M059J (cell line): ENCODE data around the gene DIRAS1. TPM values are rescaled to one million over a fixed set of nuclear protein-coding genes. Genes with fewer than 3 reads are reported as not detected.

Source experiments
- DNase-seq: peaks from one replicate; pipeline ENCODE4 v3.0.0-alpha.2; 2012; ENCODE audit warnings: low read depth
- total RNA-seq: library from RNA; depleted of rRNA; stranded (reverse); fragments of >200 nt; shearing (Covaris generic); gene quantifications from 2 replicates; pipeline ENCODE4 v1.2.3, GENCODE V29; 2014

Gene DIRAS1
- total RNA-seq, 1 experiment from 2014 or later = 1.6 TPM

DNA sequence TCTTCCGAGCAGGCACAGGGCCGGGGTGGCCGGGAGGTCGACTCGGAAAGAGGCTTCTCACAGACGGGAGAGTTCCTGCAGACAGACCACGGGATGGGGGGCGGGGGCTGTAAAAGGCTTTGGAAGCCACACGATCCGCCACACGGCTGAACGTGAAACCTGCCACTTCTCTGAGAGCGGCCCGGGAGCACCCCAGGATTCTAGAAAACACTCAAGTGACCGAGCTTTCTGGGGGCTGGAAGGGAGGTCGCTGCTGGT lies 34.2 kb upstream of the DIRAS1 start:
- no peak for DNase-seq

GRCh38 chr19:2754659-2755447 lies 33.7 kb upstream of the DIRAS1 start:
- DNase-seq = no peak

DNA sequence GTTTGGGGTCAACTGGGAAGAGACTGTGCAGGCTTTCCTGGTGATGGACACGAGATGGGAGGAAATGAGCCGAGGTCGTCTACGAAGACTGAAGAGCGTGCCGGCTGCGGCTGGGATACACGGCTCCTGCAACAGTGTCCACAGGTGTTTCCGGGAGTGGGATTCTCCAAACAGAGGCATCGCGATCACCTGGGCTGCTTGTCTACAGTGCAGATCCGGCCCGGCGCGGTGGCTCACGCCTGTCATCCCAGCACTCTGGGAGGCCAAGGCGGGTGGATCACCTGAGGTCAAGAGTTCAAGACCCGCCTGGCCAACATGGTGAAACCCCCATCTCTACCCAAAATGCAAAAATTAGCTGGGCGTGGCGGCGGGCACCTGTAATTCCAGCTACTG lies 30.3 kb upstream of the DIRAS1 start:
- no peak for DNase-seq

- DNase-seq = no peak
Observed at GRCh38 chr19:2750808-2751437, 29.8 kb upstream of the DIRAS1 start.

DNA sequence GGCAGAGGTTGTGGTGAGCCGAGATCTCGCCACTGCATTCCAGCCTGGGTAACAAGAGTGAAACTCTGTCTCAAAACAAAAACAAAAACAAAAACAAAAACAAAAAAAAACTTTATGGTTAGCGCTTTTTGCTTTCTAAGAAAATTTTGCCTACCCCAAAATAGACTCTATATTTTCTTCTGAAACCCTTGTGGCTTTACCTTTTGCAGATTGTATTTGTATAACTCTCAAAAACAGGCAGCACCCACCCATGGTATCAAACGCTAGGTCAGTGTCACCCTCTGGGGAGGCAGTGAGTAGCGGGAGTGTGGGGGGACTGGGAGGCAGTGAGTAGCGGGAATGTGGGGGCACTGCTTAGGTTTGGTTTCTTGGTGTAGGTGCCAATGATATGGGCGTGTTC lies 26.2 kb upstream of the DIRAS1 start:
- DNase-seq = no peak

DNA sequence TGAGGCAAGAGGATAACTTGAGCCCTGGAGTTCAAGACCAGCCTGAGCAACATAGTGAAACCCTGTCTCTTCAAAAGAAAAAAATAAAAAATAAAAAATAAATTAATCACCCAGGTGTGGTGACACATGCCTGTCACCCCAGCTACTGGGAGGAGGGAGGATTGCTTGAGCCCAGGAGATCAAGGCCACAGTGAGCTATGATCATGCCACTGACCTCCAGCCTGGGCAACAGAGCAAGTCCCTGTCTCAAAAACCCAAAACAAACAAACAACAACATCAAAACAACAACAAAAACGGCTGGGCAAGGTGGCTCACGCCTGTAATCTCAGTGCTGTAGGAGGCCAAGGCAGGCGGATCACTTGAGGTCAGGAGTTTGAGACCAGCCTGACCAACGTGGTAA lies 22.9 kb upstream of the DIRAS1 start:
- no peak for DNase-seq

- DNase-seq = no peak
Observed at GRCh38 chr19:2743099-2743498, 21.9 kb upstream of the DIRAS1 start.

- no peak for DNase-seq
Observed at GRCh38 chr19:2740314-2740656, 19.1 kb upstream of the DIRAS1 start.

GRCh38 chr19:2739602-2740313 lies 18.6 kb upstream of the DIRAS1 start, which contains the start of gene SLC39A3:
TSS of gene SLC39A3 (minus strand) at chr19:2740017. CDS start at chr19:2737257, 2,760 bp downstream.
- DNase-seq = peak; percentile 96

- no peak for DNase-seq
Observed at GRCh38 chr19:2736550-2737190, 15.5 kb upstream of the DIRAS1 start.

DNA sequence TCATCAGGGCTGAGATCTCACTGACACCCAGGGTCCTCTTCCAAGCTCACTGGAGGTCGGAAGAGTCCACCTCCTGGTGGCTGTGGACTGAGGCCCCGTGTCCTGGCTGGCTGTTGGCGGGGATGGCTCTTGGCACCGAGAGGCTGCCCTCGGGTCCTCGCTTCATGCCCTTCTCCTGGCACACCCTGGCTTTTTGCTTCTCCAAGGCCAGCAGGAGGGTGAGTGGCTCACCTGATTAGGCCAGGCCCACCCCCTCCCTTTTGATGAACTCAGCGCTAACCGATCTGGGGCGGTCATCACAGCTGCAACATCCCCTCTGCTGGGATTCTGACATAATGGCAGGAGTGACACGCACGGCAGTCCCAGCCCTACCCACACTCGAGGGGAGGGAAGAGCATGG lies 14.2 kb upstream of the DIRAS1 start:
- DNase-seq = no peak

DNA sequence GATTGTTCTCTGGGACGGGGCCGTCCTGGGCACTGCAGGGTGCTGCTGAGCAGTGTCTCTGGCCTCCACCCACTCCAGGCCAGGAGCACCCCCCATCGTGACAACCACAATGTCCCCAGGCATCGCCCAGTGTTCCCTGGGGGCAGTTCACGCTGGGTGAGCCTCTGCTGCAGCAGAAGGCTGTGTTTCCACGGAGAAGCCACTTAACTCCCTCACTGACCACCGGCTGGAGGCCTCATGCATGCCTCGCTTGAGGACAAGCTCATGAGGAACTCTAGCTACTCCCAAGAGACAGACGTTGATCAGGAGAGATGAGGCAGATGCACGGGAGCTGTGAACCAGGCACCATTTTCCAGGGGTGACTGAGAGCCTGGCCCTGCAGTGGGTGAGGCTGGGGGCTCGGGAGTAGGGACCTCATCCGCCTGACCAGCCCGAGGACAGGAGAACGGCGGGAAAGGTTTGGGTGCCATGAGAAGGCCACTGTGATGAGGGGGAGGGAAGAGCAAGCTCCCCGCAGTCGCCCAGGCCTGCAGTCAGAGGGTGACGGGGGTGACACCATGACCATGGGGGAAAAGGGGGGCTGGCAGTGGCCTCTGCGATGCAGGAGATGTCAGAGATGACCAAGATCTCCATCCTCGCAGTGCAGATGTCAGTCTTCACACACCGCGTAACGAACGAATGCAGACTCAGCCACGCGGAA lies 13.6 kb upstream of the DIRAS1 start:
- DNase-seq = no peak

DNA sequence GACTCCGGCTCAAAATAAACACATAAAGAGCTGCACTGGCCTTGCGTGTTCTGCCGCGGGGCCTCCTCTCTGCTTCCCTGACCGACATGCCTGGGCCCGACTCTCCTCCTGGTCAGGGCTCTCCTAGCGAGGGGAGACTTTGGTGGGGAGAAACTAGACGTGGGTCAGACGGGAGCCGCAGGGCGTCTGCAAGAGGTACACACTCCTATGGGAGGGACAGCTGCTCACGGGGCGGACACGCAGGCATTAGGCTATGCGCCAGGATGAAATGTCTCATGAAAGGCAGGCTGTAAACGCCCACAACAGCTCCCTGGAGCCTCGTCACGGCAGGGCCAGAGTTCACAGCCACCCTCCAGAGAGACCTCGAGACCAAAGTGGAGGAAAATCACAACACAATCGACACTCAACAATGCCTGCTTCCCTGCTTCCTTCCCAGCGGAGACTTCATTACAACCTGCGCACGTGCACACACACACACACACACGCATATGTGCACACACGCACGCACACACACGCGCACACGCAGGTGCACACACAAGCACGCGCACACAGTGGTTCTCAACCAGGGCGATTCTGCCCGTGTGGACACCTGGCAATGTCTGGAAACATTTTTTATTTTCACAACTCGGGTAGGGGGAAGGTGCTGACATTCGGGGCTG lies 12.9 kb upstream of the DIRAS1 start:
- no peak for DNase-seq

- DNase-seq = no peak
Observed at GRCh38 chr19:2732883-2733282, 11.7 kb upstream of the DIRAS1 start.

GRCh38 chr19:2732157-2732725 lies 11.1 kb upstream of the DIRAS1 start:
- DNase-seq = no peak

GRCh38 chr19:2731181-2731995 lies 10.2 kb upstream of the DIRAS1 start:
- no peak for DNase-seq

DNA sequence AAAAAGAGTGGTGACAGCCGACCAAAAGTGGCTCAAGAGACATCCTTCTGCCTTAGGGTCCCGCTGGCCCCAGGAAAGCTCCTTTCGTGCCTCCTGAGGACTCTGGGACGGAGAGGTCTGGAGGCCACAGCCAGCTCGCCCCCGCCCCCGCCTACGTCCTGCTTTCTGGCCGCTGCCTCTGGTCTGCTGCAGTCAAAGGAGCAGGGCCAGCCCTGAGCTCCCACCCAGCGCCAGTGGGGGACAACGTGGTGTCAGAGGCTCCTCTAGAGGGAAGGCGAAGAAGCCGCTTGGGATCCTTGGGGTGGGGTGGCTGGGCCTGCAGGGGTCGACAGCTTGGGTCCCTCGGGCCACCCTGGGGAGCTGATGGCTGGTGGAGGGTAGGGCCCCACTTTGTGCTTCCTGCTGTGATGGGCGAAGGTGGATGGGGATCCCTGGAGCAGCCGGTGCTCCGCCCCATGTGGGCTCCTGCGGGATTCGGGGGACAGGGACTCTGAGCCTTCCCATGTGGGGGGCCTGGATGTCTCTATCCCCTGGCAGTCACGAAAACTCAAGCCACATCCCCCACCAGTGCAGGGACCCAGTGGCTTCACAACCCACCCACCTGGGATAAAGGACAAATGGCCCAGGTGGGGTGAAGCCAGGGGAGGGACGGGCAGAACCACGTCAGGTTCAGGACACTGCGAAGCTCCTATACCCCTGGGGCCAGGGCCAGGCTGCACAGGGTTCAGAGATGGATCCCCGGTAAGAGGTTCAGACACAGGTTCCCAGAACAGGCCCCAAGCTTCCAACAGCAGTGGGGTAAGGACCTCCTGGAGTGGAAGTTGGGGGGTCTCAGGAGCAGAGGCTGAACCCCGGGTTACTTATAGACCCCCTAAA lies 9.0 kb upstream of the DIRAS1 start:
- no peak for DNase-seq

GRCh38 chr19:2728783-2729387 lies 7.7 kb upstream of the DIRAS1 start:
- DNase-seq = no peak

DNA sequence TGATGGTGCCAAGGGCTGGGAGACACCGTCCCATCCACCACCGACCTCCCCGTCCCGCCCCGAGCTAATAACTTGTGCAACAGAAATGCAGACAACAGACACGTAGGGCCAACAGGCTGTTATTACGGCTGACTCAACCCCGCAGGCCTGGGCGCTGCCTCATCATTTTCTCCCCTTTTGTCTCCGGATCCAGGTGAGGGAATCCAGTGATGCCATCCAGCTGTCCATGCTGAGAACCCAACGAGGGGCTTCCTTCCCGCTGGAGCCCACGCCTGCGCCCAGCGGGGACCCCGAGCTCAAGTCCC lies 6.4 kb upstream of the DIRAS1 start:
- peak; percentile 57 for DNase-seq
